T-helper 2 cell treated with Interferon-gamma antibody and Interleukin-4, amounts not matched to agents 100 ng/mL and 5 ng/mL, for 36 hours (primary cell): Measurements from ENCODE around the gene ZNF318. TPM values are rescaled to one million over a fixed set of nuclear protein-coding genes. Genes with fewer than 3 reads are reported as not detected.
"Not testable (repeated sequence)": the region's sequence is repeated elsewhere in the genome, so short reads cannot be mapped to it uniquely, and the experiment has no call there.

Experiments used
- intact Hi-C: fragments of 100-400 bp; cut with micrococcal nuclease; formaldehyde crosslinking; loops from one replicate; pipeline ENCODE4 v1.15.1; 2023
- total RNA-seq: library from RNA; stranded (reverse); gene quantifications from 2 replicates; pipeline ENCODE4 v1.2.3, GENCODE V29; 2022

The ZNF318 gene
- 12.1 and 12.2 TPM in 2 replicates for total RNA-seq

DNA sequence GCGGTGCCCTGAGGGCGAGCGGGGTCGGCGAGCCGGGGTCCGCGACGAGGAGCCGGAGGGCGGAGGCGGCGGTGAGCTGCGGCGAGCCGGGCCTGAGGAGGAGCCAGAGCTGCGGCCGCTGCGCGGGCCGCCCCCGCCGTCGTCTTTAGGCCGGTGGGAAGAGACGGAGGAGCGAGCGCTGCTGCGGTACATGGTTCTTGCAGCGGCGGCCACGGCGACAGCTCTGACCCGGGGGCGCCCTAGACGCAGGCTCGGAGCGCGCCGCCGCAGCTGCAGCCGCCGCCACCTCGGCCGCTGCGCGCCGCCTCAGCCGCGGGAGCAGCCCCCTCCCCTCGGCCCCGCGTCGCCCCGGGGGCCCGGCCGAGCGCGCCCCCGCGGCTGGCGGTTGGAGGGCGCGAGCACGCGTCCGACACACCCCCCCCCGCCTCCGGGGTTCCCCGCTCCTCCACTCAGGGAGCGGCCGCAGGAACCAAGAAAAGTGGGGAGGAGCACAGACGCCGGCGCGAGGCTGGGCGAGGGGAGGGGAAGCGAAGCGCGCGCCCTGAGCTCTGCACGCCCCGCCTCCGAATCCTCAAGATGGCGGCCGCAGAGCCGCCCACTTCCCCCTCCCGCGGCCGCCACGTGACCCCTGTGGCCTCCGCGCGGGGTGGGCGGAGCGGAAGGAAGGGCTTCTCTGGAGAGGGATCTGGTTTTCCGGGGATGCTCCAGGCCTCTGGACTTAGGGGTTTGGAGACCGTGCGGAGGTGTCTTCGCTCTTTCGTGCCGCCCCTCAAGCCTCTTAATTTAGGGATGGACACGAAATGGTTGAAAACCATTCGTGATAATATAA lies at the start of gene ZNF318:
TSS of gene ZNF318 (minus strand) at position 474 of the 829 bp plus-strand sequence. CDS start at position 192, 282 bp downstream.
- intact Hi-C loops: loop anchor here (1.0 to 5.0 kb wide), 5 partner anchors 14 to 195 kb away; partner anchors contain the start of genes ABCC10, DNPH1, POLR1C and YIPF3

- intact Hi-C loops: no loop called here
Observed at GRCh38 chr6:43416935-43417334, 47.5 kb upstream of the ZNF318 start.

DNA sequence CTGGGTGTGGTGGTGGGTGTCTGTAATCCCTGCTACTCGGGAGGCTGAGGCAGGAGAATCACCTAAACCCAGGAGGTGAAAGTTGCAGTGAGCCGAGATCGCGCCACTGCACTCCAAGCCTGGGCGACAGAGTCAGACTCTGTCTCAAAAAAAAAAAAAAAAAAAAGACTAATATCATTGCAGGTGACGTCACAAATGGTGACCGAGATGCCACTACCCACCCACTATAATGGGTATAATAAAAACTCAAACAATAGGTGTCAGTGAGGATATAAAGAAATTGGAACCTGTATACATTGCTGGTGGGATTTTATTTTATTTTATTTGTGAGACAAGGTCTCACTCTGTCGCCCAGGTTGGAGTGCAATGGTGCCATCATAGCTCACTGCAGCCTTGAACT lies 45.8 kb upstream of the ZNF318 start:
- intact Hi-C loops: not testable (repeated sequence)

- intact Hi-C loops: no loop called here
Observed at GRCh38 chr6:43413002-43413401, 43.6 kb upstream of the ZNF318 start.

DNA sequence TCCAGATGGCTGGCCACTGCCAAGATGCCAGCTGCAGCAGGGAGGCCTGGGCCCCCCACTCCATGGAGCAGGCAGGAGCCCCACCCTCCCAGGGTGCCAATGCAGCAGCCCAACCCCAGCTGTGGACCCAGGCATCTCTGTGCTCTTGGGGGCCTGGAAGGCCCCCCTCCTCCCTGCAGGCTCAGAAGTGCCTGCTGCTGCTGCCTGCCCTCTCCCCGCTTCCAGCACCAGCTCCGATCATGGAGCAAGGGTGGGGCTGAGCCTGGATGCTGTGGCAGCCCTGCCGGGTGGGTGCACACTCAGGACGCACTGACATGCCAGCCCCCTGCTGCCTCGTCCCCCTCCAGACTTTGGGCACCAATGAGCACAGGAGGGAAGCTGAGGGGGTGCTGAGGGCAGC lies 43.1 kb upstream of the ZNF318 start:
- intact Hi-C loops: no loop called here

DNA sequence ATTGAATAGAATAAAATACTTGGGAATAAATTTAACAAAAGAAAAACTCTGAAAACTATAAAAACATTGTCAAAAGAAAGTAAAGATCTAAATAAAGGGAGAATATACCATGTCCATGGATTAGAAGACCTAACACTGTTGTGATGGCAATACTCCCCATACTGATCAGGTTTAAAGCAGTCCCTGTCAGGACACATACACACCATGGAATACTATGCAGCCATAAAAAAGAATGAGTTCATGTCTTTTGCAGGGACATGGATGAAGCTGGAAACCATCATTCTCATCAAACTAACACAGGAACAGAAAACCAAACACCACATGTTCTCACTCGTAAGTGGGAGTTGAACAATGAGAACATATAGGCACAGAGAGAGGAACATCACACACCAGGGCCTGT lies 41.3 kb upstream of the ZNF318 start:
- intact Hi-C loops: not testable (repeated sequence)

GRCh38 chr6:43408259-43408658 lies 38.8 kb upstream of the ZNF318 start:
- intact Hi-C loops: no loop called here

- intact Hi-C loops: no loop called here
Observed at GRCh38 chr6:43407296-43407695, 37.8 kb upstream of the ZNF318 start.

- intact Hi-C loops: no loop called here
Observed at GRCh38 chr6:43405354-43405753, 35.9 kb upstream of the ZNF318 start.

- intact Hi-C loops: no loop called here
Observed at GRCh38 chr6:43402820-43403219, 33.4 kb upstream of the ZNF318 start.

DNA sequence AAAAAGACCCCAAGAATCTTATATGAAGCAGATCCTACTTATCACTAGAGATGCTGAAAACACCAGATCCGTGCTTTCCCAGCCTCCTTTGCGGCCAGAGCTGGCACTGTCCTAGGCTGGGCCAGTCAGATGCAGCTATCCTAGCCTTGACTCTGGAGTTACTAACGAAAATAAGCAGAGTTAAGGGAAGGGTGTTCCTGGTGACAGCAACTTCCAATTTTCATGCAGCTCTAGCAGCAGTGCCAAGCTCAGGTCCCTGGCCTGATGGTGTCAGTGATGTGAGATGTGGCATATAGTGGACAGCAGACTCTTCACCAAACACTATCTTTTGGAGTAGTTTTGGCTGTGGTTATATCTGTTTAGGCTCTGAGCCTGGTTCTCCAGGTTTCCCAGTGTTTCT lies 32.3 kb upstream of the ZNF318 start:
- intact Hi-C loops: no loop called here

DNA sequence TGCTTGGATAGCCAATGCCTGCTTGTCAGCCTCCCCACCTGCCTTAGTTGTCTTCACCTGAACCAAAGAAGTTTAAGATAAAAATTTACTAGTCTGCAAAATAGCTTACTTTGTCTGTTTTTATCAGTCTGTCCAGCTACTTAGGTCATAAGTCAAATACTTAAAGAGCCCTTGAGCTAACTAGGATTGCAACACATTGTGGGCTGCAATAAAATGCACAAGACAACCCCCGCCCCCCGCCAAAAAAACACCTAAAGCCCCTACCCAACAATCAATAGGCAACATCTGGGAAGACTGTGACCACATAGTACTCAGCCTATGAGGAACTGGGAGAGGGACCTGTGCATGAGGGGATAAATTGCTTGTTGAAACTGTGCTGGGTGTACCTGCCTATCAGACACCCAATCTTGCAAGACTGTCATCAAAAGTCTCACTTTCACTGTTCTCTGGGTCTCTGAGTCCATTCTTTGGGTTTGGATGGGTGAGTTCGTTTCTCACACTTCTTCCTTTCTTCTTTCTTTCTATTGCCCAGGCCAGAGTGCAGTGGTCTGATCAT lies 30.6 kb upstream of the ZNF318 start:
- intact Hi-C loops: no loop called here

DNA sequence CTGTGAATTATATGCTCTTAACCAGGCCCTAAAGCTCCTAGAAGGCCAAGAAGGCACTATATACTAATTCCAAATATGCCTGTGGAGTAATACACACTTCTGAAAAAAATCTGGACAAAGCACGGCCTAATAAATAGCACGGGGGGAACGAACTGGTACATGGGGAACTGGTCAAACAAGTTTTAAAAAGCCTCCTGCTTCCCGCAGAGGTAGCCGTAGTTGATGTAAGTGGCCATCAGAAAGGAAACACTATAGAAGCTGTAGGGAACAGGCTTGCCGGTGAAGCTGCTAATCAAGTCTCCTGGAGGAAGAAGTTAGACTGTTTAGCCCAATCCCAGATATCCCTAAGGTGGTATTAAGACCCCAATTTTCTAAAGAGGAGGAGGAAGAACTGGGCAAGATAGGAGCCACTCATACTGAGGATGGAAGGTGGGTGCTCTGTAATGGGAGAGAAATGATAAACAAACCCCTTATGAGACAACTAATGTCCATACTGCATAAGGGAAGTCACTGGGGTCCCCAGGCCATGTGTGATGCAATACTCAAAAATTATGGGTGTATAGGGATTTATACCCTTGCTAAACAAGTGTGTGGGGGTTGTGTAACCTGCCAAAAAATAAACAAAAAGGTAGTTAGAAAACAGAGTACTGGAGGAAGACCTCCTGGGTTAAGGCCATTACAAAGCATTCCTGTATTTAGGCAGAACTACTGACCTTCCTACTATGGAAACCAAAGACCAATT lies 27.1 kb upstream of the ZNF318 start:
- intact Hi-C loops: no loop called here

DNA sequence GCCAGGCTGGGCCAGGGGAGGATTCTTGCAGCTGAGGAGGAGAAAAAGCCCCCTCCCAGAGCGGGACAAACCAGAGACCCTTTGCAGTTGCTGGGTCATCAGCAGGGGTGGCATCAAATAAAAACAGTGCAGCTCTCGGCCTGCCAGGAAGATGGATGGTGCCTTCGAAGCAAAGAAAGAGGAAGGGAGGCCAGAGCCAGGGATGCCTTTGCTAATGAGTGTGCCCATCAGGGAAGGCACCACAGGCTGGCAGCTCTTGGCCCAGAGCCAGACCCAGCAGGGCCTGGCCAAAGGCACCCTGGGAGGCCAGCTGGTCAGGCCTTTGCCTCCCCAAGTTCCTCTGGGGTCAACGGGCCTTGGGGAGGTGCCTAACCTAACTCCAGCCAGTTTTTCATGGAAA lies 26.3 kb upstream of the ZNF318 start:
- intact Hi-C loops: no loop called here

DNA sequence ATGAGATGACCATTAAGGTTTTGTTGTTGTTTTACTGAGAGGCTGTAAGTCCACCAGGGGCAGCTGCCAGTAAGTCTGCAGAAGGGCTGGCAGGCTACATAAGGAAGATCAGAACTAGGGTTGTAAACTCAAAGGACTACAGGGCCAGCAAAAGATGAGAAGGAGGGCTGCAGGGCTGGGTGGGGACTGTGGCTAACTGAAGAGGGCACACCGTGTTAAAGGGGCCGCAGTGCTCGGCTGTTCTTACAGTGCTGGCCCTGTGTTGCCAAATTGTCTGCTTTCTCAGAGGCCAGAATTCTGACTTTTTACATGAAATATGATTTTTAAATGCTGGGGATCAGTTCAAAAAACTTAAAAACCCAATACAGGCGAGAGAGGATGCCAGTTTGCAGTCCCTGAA lies 25.5 kb upstream of the ZNF318 start:
- intact Hi-C loops: no loop called here

- intact Hi-C loops: no loop called here
Observed at GRCh38 chr6:43393602-43394001, 24.2 kb upstream of the ZNF318 start.

GRCh38 chr6:43393133-43393532 lies 23.7 kb upstream of the ZNF318 start:
- intact Hi-C loops: not testable (repeated sequence)

- intact Hi-C loops: no loop called here
Observed at GRCh38 chr6:43391440-43392031, 22.1 kb upstream of the ZNF318 start.

DNA sequence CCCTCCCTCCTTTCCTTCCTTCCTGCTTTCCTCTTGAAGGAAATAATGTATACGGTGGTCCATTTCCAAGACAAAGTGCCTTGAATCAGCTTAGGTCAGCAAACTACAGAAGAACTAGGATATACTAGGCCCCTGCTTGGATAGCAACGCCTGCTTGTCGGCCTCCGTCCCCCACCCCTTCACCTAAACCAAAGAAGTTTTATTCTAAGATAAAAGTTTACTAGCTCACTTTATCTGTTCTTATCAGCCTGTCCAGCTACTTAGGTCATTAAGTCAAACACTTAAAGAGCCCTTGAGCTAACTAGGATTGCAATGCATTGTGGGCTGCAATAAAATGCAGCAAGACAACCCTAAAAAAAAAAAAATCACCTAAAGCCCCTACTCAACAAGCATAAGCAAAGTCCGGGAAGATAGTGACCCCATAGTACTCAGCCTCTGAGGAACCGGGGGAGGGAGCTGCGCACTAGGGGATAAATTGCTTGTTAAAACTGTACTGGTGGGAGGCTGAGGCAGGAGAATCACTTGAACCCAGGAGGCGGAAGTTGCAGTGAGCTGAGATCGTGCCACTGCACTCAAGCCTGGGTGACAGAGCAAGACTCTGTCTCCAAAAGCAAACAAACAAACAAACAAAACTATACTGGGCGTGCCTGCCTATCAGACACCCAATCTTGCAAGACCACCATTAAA lies 21.4 kb upstream of the ZNF318 start:
- intact Hi-C loops: not testable (repeated sequence)

DNA sequence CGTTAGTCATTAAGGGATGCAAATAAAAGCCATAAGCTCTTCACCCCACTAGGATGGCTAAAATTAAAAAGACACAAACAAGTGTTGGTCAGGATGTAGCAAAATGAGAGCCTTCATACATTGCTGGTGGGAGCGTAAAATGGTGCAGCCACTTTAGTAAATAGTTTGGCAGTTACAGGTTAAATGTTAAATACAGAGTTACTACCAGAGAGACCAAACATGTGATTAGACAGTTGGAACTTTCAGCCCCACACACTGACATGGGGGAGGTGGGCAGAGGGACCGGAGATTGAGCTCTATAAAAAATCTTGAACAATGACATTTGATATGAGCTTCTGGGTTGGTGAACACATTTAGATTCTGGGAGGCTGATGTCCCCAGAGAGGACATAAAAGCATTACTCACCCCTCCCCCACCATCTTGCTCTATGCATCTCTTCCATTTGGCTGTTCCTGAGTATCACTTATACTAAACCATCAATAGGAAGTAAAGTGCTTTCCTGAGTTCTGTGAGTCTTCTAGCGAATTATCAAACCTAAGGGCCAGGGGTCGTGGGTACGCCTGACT lies 20.4 kb upstream of the ZNF318 start:
- intact Hi-C loops: loop anchor here (5.0 to 10.0 kb wide), 2 partner anchors 117 to 185 kb away; partner anchors contain the start of genes POLH and XPO5

DNA sequence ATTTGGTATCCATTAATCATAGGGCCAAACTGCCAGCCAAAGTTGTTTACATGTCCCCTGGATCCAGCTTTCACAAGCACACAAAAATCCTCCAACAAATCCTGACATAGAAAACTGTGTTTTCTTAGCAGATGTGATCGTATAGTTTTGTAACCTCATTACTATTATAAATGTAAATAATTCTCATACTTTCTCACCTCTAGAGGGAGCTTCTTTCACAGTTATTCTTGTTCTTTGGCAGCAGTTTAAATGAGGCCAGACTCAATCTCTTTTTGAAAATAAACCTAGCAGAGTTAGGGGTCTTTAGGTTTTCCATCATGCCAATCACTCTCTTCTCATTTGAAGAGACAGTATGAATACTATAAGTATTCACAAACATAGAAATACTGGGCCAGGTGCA lies 17.0 kb upstream of the ZNF318 start:
- intact Hi-C loops: loop anchor here (5.0 to 10.0 kb wide), 2 partner anchors 121 to 188 kb away; partner anchors contain the start of genes POLH and XPO5
